NOMO-1 (cell line): Measurements from ENCODE around the gene TNFSF12.
A peak's percentile ranks its signal among the peaks of the same experiment; 100 is the strongest.

Source experiments
- DNase-seq, 2 experiments: peaks; one replicate each; lab custom pipeline; 2025; ENCODE audit not compliant: unreplicated experiment in 2 of 2; lab: John Stamatoyannopoulos, UW

Gene TNFSF12, protein sequence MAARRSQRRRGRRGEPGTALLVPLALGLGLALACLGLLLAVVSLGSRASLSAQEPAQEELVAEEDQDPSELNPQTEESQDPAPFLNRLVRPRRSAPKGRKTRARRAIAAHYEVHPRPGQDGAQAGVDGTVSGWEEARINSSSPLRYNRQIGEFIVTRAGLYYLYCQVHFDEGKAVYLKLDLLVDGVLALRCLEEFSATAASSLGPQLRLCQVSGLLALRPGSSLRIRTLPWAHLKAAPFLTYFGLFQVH

DNA sequence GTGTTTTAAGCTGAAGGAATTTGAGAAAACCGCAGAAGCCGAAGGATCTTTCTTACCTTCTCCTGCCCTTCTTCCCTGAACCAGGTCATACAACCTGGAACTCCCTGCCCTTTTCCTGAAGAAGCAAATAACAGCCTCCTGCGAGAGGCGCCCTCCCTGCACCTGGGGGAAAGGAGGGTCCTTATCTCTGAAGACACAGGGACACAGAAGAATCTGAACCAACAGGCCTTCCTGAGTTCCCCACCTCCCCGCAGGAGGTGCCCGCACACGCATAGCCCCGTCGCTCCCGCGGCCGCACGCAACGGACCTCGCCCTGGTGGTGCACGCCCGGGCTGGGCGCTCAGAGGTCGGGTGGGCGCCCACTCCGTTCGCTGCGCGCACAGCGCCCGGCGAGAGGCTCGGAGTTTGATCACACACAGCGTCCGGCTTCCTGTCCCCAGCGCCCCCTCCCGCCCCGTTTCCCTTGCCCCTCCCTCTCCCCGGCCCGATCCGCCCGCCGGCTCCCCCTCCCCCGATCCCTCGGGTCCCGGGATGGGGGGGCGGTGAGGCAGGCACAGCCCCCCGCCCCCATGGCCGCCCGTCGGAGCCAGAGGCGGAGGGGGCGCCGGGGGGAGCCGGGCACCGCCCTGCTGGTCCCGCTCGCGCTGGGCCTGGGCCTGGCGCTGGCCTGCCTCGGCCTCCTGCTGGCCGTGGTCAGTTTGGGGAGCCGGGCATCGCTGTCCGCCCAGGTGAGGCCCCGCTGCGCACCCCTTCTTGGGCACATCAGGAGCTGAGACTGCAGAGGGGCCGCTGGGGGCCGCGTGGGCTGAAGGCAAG lies at the start of gene TNFSF12:
Gene TNFSF12 (plus strand): TSS at position 474 of the 816 bp plus-strand sequence. CDS start 96 bp downstream, at position 570.
- no peak for DNase-seq

DNA sequence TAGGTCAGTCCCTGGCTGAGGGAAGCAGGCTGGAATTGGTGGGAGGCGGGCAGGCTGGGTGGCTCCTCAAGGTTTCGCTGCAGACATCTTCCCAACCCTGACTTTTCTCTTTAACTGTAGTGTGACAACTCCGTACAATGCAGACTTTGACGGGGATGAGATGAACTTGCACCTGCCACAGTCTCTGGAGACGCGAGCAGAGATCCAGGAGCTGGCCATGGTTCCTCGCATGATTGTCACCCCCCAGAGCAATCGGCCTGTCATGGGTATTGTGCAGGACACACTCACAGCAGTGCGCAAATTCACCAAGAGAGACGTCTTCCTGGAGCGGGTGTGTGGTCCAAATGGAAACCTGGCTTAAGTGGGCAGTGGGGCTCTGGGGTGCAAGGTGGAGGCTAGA lies 49.7 kb upstream of the TNFSF12 start:
- no peak for DNase-seq

DNA sequence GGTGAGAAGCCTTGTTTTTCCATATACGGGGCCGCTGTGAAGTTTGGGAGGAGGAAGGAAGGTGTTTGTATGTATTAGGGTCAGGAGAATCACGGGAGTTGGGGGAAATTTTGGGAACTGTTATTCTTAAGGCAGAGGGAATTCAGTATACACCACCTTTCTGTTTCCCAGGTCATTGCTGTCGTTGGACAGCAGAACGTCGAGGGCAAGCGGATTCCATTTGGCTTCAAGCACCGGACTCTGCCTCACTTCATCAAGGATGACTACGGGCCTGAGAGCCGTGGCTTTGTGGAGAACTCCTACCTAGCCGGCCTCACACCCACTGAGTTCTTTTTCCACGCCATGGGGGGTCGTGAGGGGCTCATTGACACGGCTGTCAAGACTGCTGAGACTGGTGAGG lies 47.1 kb upstream of the TNFSF12 start:
- DNase-seq = no peak

DNA sequence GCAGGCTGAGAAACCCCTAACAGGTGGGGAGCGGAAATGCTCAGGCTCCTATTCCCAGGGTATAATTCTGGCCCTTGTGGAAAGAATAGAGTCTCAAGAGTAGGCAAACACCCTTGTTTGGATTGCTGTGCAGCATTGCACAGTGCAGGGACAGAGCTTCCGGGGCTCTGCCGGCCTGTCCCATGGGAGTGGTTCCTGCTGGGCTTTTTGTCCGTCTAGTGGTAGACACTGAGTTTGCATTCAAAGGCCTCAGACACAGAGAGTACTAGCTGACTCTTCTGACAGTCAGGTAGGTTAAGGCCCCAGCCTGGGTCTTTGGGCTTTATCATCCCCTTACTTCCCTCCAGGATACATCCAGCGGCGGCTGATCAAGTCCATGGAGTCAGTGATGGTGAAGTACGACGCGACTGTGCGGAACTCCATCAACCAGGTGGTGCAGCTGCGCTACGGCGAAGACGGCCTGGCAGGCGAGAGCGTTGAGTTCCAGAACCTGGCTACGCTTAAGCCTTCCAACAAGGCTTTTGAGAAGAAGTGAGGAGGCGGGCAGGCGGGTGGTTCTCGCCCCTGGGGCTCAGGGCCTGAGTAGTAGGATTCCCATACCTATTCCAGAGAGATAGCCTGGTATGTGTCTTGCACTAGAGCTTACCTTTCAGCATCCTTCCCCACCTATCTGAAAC lies 46.5 kb upstream of the TNFSF12 start:
- DNase-seq = no peak

DNA sequence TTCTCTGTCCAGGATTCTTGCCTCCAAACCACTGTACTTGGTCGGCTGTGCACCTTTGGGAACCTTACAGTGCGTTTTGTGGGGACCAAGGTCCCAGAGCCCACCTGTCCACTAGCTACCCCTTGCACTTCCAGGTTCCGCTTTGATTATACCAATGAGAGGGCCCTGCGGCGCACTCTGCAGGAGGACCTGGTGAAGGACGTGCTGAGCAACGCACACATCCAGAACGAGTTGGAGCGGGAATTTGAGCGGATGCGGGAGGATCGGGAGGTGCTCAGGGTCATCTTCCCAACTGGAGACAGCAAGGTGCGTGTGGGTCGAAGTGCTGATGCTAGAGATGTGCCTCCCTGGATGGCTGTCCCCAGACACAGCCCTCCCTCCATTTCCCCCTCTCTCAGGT lies 45.9 kb upstream of the TNFSF12 start:
- DNase-seq = no peak

DNA sequence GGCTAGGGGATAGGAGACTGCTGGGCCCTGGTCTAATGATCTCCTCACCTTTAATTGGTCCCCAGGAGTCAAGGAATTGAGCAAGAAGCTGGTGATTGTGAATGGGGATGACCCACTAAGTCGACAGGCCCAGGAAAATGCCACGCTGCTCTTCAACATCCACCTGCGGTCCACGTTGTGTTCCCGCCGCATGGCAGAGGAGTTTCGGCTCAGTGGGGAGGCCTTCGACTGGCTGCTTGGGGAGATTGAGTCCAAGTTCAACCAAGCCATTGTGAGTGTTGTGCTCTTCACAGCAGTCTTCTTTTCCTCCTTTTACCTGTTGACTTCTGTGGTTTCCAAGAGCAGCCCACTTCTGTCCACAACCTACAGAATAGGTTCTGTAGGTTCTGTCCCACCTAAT lies 45.3 kb upstream of the TNFSF12 start:
- no peak for DNase-seq

DNA sequence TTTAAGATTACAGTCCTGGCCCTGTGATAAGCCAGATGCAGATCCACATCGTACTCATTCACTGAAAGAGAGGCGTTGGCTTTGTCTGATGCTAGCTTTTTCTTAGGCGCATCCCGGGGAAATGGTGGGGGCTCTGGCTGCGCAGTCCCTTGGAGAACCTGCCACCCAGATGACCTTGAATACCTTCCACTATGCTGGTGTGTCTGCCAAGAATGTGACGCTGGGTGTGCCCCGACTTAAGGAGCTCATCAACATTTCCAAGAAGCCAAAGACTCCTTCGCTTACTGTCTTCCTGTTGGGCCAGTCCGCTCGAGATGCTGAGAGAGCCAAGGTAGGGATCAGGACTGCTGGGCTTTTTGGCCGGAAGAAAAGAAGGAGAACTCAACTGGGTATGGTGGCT lies 40.7 kb upstream of the TNFSF12 start:
- DNase-seq = no peak

DNA sequence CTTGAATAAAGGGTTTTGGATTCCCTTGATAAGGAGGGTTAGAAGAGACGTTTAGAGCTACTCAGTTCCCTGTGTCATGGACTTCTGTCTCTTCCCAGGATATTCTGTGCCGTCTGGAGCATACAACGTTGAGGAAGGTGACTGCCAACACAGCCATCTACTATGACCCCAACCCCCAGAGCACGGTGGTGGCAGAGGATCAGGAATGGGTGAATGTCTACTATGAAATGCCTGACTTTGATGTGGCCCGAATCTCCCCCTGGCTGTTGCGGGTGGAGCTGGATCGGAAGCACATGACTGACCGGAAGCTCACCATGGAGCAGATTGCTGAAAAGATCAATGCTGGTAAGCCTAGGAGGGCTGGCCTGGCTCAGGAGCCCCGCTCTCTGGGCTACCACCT lies 40.0 kb upstream of the TNFSF12 start:
- DNase-seq = no peak

DNA sequence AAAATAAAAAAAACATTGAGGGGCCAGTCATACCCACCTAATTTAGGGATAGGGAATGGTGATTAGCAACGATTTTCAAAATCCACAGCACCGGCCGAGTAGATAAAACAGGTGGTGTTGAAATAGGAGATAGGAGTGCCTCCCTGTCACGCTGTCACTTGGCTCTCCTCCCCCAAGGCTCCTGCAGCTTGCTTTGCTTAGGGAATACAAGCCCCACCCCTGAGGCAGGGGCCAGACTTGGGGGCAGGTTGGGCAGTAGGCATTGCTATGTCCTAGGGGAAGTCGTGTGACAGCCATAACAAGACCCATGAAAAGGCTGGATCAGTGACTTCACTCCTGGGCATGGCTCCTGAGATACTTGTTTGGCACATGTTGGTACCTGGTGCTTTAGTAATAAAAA lies 38.9 kb upstream of the TNFSF12 start:
- DNase-seq = no peak

DNA sequence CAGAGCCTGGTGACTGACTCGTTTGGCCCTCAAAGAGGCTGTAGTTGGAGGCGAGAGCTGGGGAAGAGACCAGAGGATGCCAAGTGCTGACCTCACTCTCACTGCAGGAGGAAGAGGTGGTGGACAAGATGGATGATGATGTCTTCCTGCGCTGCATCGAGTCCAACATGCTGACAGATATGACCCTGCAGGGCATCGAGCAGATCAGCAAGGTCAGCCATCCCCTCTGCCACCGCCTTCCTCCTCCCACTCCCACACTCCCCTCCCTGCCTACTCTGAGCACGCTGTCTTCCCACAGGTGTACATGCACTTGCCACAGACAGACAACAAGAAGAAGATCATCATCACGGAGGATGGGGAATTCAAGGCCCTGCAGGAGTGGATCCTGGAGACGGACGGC lies 37.8 kb upstream of the TNFSF12 start:
- no peak for DNase-seq

DNA sequence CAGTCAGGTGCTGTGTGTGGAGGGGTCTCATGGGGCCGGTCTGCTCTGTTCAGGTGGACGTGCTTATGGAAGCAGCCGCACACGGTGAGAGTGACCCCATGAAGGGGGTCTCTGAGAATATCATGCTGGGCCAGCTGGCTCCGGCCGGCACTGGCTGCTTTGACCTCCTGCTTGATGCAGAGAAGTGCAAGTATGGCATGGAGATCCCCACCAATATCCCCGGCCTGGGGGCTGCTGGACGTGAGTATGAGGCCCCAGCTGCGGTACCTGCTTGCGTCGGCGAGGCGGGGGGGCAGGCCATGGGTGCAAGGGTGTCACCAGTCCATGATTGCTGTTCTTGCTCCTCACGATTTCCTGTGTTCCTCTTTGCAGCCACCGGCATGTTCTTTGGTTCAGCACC lies 36.8 kb upstream of the TNFSF12 start:
- DNase-seq = no peak

DNA sequence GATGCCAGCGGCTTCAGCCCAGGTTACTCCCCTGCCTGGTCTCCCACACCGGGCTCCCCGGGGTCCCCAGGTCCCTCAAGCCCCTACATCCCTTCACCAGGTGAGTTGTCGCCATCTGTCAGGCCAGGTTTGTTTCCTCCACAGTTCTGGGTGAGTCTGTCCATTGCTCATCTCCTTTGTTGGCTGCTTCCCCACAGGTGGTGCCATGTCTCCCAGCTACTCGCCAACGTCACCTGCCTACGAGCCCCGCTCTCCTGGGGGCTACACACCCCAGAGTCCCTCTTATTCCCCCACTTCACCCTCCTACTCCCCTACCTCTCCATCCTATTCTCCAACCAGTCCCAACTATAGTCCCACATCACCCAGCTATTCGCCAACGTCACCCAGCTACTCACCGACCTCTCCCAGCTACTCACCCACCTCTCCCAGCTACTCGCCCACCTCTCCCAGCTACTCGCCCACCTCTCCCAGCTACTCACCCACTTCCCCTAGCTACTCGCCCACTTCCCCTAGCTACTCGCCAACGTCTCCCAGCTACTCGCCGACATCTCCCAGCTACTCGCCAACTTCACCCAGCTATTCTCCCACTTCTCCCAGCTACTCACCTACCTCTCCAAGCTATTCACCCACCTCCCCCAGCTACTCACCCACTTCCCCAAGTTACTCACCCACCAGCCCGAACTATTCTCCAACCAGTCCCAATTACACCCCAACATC lies 35.9 kb upstream of the TNFSF12 start:
- no peak for DNase-seq

DNA sequence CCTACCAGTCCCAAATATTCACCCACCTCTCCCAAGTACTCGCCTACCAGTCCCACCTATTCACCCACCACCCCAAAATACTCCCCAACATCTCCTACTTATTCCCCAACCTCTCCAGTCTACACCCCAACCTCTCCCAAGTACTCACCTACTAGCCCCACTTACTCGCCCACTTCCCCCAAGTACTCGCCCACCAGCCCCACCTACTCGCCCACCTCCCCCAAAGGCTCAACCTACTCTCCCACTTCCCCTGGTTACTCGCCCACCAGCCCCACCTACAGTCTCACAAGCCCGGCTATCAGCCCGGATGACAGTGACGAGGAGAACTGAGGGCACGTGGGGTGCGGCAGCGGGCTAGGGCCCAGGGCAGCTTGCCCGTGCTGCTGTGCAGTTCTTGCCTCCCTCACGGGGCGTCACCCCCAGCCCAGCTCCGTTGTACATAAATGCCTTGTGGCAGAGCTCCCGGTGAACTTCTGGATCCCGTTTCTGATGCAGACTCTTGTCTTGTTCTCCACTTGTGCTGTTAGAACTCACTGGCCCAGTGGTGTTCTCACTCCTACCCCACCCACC lies 34.9 kb upstream of the TNFSF12 start:
- DNase-seq = no peak

DNA sequence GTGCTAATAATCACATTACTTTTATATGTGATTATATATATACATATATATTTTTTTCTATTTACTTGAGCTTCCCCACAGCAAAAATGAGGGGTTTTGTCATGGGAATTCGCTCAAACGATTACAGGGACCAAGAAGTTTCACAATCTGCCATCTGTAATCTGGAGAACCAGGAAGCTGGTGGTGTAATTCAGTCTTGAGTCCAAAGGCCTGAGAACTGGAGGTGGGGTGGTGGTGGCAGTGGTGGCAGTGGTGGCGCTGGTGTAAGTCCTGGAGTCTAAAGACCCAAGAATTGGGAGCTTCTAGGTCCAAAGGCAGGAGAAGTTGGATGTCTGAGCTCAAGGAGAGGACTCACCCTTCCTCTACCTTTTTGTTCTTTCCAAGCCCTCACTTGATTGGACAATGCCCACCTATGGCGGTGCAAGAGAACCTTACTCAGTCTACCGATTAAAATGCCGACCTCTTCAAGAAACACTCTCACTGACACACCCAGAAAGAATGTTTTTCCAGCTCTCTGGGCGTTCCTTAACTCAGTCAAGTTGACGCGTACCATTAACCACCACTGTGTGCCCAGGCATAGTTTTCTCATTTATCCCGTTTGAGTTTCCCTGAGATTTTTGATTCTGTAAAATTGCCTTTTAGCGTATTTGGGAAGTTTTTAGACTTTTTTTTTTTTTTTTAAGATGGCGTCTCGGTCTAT lies 32.8 kb upstream of the TNFSF12 start:
- peak; percentile 4 to 22 for DNase-seq

DNA sequence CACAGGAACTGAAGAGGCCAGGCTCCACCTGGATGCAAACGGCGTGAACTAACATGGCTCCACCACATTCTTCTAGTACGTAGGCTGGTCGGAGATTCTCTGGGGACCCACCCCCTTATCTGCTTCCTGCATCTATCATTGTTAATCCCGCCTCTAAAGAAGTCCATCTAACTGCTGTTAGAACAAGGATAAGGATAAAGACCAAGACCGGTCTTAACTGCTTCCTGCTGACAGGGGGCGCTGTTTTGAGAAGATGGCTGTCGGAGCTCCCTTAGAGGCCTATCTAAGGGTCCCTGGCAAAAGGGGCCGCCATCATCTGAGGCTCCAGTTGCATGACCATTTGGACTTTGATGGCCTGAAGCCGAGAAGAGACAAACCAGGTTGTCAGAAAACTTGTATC lies 25.8 kb upstream of the TNFSF12 start:
- peak in 1 of 2 experiments; percentile 20 for DNase-seq

DNA sequence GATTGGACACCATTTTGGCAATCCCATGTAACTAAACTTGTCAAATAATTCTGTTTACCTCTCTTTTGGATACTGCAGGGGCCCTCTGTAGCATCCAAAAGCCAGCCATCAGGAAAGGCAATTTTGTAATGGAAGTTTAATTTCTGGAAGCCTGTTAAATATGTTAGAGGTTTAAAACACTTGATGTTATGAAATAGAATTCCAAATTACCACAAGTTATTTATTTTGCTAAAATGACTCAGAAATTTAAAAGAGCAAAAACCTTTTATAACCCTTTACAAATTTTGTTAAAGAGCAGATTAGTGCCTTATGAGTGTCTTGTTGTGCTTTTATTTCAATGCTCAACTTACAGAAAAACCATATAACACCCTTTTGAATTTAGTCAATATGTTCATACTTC lies 20.0 kb upstream of the TNFSF12 start:
- no peak for DNase-seq

DNA sequence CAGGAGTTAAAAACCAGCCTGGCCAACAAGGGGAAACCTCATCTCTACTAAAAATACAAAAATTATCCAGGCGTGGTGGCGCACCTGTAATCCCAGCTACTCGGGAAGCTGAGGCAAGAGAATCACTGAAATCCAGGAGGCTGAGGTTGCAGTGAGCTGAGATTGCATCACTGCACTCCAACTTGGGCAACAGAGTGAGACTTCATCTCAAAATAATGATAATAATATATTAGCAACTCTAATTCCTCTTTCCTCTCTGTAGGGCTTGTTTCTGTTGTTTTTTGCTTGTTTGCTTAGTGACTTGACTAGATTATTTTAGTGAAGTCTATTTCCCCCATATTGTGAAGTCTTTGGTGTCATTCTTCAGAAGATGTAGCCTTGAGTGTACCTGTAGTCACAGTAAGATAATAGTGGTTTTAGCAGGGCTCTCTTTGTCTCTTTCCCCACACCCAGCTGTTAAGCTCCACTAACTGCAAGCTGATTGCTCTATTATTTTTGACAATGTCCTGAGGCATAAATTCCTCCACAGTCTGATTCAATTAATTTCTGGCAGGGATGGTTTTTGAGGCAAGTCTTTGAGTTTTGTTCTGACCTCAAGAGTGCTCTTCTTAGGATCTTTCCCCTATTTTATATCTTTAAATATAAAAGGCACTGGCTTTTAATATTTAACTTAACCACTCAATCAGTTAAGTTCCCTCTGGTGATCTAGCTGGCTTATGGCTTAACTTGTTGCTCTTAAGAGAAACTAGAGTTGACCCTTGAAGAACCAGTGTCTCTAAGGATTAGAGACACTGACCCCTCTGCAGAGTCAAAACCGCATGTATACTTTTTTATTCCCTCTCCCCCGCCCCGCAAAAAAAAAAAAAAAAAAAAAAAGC lies 18.6 kb upstream of the TNFSF12 start:
- DNase-seq = no peak

DNA sequence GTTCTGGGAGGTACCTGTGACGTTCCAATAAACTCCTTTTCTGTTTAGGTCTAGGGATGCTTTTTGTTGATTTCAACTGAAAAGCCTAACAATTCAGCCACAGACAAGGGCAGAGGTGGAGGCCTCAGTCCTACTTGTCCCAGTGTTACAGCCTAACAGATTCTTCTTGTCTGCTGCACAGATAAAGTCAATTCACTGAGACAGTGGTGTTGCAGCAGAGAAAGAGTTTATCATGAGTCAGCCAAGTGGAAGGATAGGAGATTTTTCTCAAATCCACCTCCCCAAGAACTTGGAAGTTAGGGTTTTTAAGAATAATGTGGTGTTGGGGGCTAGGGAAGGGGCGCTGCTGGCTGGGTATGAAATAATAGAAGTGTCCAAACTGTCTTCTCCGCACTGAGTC lies 10.8 kb upstream of the TNFSF12 start:
- no peak for DNase-seq

DNA sequence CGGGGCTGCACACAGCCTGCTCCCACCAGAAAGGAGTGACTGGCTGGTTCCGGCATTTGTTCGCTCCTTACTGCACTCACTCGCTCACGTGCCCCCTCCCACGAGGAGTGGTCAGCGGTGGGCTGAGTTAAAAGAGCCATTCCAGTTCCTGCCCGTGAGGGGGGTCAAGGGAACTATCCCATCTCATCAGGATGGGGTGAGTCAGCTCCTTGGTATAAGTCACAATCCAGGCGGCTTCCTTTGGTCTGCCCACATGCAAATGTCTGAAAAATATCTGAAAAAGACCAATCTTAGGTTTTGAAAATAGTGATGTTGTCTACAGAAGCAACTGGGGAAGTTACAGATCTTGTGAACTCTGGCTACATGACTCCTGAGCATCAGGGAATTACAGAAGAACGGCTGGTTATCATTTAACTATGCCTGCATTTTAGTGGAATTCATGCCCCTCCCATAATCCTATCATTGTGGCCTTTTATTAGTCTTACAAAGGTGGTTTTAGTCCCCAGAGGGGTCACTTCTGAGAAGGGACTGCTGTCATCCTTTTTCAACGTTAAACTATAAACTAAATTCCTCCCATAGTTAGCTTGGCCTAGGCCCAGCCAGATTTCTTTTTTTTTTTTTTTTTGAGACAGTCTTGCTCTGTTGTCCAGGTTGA lies 9.8 kb upstream of the TNFSF12 start:
- no peak for DNase-seq
